ENCODE measurements around the gene DENND2A.

DNA sequence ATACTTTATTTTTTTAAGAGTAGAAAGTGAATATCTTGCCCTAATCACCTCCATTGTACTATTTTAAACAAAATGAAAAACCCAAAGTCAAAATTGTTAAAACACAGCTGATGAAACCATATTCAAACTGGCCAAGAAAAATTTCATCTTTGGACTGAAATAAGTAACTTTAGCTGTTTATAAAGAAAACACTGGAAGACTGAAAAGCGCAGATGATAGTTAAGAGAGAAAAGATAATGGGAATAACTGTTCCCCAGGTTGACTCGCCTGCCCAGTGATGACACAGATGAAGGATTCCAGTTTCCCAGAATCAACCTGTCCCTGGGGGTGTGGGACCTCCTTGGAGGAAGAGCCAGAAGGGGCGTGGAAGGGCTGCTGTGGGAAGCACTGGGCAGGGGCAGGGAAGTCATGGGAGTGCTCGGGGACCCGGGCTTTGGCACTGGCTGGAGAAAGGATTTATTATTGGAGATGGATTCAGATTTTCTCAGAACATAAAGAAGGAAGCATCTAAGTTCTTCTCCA is 43.1 kb downstream of the DENND2A start:
- TF ChIP-seq, protein P1, sequence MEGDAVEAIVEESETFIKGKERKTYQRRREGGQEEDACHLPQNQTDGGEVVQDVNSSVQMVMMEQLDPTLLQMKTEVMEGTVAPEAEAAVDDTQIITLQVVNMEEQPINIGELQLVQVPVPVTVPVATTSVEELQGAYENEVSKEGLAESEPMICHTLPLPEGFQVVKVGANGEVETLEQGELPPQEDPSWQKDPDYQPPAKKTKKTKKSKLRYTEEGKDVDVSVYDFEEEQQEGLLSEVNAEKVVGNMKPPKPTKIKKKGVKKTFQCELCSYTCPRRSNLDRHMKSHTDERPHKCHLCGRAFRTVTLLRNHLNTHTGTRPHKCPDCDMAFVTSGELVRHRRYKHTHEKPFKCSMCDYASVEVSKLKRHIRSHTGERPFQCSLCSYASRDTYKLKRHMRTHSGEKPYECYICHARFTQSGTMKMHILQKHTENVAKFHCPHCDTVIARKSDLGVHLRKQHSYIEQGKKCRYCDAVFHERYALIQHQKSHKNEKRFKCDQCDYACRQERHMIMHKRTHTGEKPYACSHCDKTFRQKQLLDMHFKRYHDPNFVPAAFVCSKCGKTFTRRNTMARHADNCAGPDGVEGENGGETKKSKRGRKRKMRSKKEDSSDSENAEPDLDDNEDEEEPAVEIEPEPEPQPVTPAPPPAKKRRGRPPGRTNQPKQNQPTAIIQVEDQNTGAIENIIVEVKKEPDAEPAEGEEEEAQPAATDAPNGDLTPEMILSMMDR (IDR thresholded peaks at IDR 0.05 in 8 of 11, conservative IDR thresholded peaks at IDR 0.05 in 3 of 11), result no peak
- TF ChIP-seq POLR2AphosphoS5 (IDR thresholded peaks at IDR 0.05) (no peak), POLR2A (IDR thresholded peaks at IDR 0.05) (no peak)

All from spleen (tissue), 7 donors.